GM21737 (cell line): Measurements from ENCODE around the gene FKBP1C.

Source experiments
- ATAC-seq: cut with Tn5 transposase; IDR thresholded peaks from one replicate; pipeline ENCODE4 v1.9.1; 2021; ENCODE audit warnings: mild to moderate bottlenecking, moderate library complexity; ENCODE audit not compliant: unreplicated experiment

The FKBP1C gene

GRCh38 chr6:63259153-63259552, 47.9 kb downstream of the FKBP1C start:
- no peak for ATAC-seq

- no peak for ATAC-seq
These were observed 50.6 kb downstream of the FKBP1C start for GRCh38 chr6:63261820-63262219.
